ENCODE results near the gene PARP8.

Gene PARP8

DNA sequence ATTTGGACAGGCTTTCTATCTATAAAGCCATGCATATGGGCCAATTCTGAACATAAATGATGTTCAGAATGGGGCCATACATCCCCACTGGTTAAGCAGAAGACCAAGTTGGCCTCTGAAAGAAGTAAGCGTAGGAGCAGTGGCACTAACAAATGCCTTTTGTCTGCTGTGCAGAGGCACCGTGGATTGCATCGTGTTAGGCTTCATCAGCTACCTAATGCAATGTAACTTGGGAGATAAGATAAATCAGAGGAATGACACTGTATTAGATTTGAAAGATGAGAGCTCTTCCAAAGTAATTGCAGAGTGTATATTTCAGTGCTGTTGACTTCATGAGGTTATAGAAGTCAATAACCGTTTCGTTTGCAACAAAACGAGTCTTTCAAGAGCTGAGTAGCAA, 148.1 kb downstream of the PARP8 start:
- Histone ChIP-seq H2AFZ (ENCODE audit: low read length) (no peak overlapping the region), H3K27ac (ENCODE audit: low read depth, low read length, poor library complexity, severe bottlenecking) (no peak overlapping the region), H3K27me3 (ENCODE audit: insufficient read depth, low read length) (no peaks in the 10 kb centered on the region), H3K79me2 (ENCODE audit: insufficient read depth, low read length) (no peaks in the 10 kb centered on the region), H3K4me1 (ENCODE audit: insufficient read depth, low read length, severe bottlenecking) (no peaks in the 10 kb centered on the region), H3F3A (ENCODE audit: insufficient read depth, low read length) (no peaks in the 10 kb centered on the region; the same call in 1 of the 2 replicates), H3K4me3 (ENCODE audit: low read depth, low read length, poor library complexity, severe bottlenecking) (no peak overlapping the region), H3K9me2 (ENCODE audit: low read depth, low read length) (no peaks in the 10 kb centered on the region), H3K4me2 (ENCODE audit: low read length) (no peak overlapping the region), H3K36me3 (ENCODE audit: insufficient read depth, low read length) (peaks cover 55% of the 10 kb centered on the region), H3K9ac (ENCODE audit: low read length) (no peak overlapping the region), H3K9me3 (ENCODE audit: low read length) (0 out of 2 replicates have a peak, but pooled peaks cover 3% of the 10 kb centered on the region), H4K20me1 (ENCODE audit: insufficient read depth, low read length) (no peaks in the 10 kb centered on the region)
- TF ChIP-seq CTCF (IDR thresholded peaks at IDR 0.05; ENCODE audit: low read length) (no peak), EZH2 (IDR thresholded peaks at IDR 0.05; ENCODE audit: borderline replicate concordance, low read length) (no peak)

- Histone ChIP-seq H2AFZ (ENCODE audit: low read length) (no peak overlapping the region), H3K79me2 (ENCODE audit: insufficient read depth, low read length) (no peaks in the 10 kb centered on the region), H3K27me3 (ENCODE audit: insufficient read depth, low read length) (no peaks in the 10 kb centered on the region), H3K9me3 (ENCODE audit: low read length) (no peaks in the 10 kb centered on the region), H3K27ac (ENCODE audit: low read depth, low read length, poor library complexity, severe bottlenecking) (no peak overlapping the region), H3F3A (ENCODE audit: insufficient read depth, low read length) (no peaks in the 10 kb centered on the region), H3K4me2 (ENCODE audit: low read length) (no peak overlapping the region), H4K20me1 (ENCODE audit: insufficient read depth, low read length) (no peaks in the 10 kb centered on the region), H3K4me1 (ENCODE audit: insufficient read depth, low read length, severe bottlenecking) (no peaks in the 10 kb centered on the region), H3K4me3 (ENCODE audit: low read depth, low read length, poor library complexity, severe bottlenecking) (no peak overlapping the region), H3K9me2 (ENCODE audit: low read depth, low read length) (no peaks in the 10 kb centered on the region), H3K36me3 (ENCODE audit: insufficient read depth, low read length) (peaks cover 83% of the 10 kb centered on the region), H3K9ac (ENCODE audit: low read length) (no peak overlapping the region)
- TF ChIP-seq EZH2 (IDR thresholded peaks at IDR 0.05; ENCODE audit: borderline replicate concordance, low read length): no peak
- no peak for TF ChIP-seq CTCF (IDR thresholded peaks at IDR 0.05; ENCODE audit: low read length)
These were observed 155.6 kb downstream of the PARP8 start for GRCh38 chr5:50822046-50822445.

DNA sequence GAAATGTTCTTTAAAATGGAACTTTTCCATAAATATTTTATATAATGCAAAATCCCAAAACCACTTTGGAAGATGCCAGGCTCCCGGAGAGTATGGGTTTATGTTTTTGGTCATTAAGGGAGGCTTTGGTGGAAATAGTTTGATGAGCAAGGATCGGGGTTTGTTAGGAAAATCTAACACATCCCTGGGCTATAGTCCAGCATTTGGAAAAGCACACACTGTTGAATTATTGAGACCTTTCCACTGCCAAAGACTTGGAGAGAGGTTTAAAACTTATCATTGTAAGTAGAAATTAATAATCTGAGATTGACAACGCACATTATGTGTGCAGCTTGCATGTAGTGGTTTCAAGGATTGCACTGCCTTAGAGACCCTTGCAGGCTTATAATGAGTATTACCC, 156.3 kb downstream of the PARP8 start:
- Histone ChIP-seq H3K79me2 (ENCODE audit: insufficient read depth, low read length) (no peaks in the 10 kb centered on the region), H2AFZ (ENCODE audit: low read length) (no peak overlapping the region), H3K36me3 (ENCODE audit: insufficient read depth, low read length) (peaks cover 83% of the 10 kb centered on the region), H3K4me2 (ENCODE audit: low read length) (no peak overlapping the region), H3K9me3 (ENCODE audit: low read length) (no peaks in the 10 kb centered on the region), H3K9me2 (ENCODE audit: low read depth, low read length) (no peaks in the 10 kb centered on the region), H3K9ac (ENCODE audit: low read length) (no peak overlapping the region), H3F3A (ENCODE audit: insufficient read depth, low read length) (no peaks in the 10 kb centered on the region), H3K27ac (ENCODE audit: low read depth, low read length, poor library complexity, severe bottlenecking) (no peak overlapping the region), H3K27me3 (ENCODE audit: insufficient read depth, low read length) (no peaks in the 10 kb centered on the region), H3K4me1 (ENCODE audit: insufficient read depth, low read length, severe bottlenecking) (no peaks in the 10 kb centered on the region), H3K4me3 (ENCODE audit: low read depth, low read length, poor library complexity, severe bottlenecking) (no peak overlapping the region), H4K20me1 (ENCODE audit: insufficient read depth, low read length) (no peaks in the 10 kb centered on the region)
- TF ChIP-seq EZH2 (IDR thresholded peaks at IDR 0.05; ENCODE audit: borderline replicate concordance, low read length): no peak
- TF ChIP-seq CTCF (IDR thresholded peaks at IDR 0.05; ENCODE audit: low read length): no peak
